Naive B cell (primary cell): ENCODE results near the gene IRX5. TPM values are rescaled to one million over a fixed set of nuclear protein-coding genes. Genes with fewer than 3 reads are reported as not detected.

Experiments used
- ATAC-seq, 2 donors: fragments of 150-1000 bp; cut with Tn5 transposase; 2 replicates each; pipeline ENCODE4 v1.10.0; 2021; ENCODE audit warnings: low read depth in 2 of 2, mild to moderate bottlenecking in 2 of 2, moderate library complexity in 2 of 2
- DNase-seq: peaks from one replicate; pipeline ENCODE4 v3.0.0; 2022
- H3K27ac Mint-ChIP-seq, 6 donors: one replicate each; pipeline ENCODE4 v1.8.0; 2020 to 2022; ENCODE audit warnings: mild to moderate bottlenecking in 6 of 6, mixed read lengths in 6 of 6, moderate library complexity in 5 of 6, inconsistent platforms in 2 of 6
- H3K27me3 Mint-ChIP-seq, 3 donors: one replicate each; pipeline ENCODE4 v1.8.0; 2021 to 2022; ENCODE audit warnings: mixed read lengths in 3 of 3, mild to moderate bottlenecking in 1 of 3
- H3K36me3 Mint-ChIP-seq, 2 donors: one replicate each; pipeline ENCODE4 v1.8.0; 2020 to 2022; ENCODE audit warnings: mixed read lengths in 2 of 2, inconsistent platforms in 1 of 2, mild to moderate bottlenecking in 1 of 2
- H3K4me1 Mint-ChIP-seq, 3 donors: one replicate each; pipeline ENCODE4 v1.8.0; 2020 to 2022; ENCODE audit warnings: mixed read lengths in 3 of 3, inconsistent platforms in 1 of 3, mild to moderate bottlenecking in 1 of 3, moderate library complexity in 1 of 3
- H3K4me3 Mint-ChIP-seq, 8 donors: one replicate each; pipeline ENCODE4 v1.8.0; 2020 to 2022; ENCODE audit warnings: mild to moderate bottlenecking in 8 of 8, mixed read lengths in 8 of 8, moderate library complexity in 8 of 8, inconsistent platforms in 2 of 8
- H3K9me3 Mint-ChIP-seq, 7 donors: one replicate each; pipeline ENCODE4 v1.8.0; 2020 to 2022; ENCODE audit warnings: mixed read lengths in 7 of 7, mild to moderate bottlenecking in 5 of 7, inconsistent platforms in 2 of 7, moderate library complexity in 1 of 7
- polyA plus RNA-seq, 6 donors: library from polyadenylated mRNA; unstranded; fragments of 300-500 nt; fragmentation: Illumina TruSeq; gene quantifications; one replicate each; pipeline ENCODE4 v1.2.3, GENCODE V29; 2021; ENCODE audit warnings: low read depth in 6 of 6

Gene IRX5
- polyA plus RNA-seq, 6 donors from 2014 or later = not detected

DNA sequence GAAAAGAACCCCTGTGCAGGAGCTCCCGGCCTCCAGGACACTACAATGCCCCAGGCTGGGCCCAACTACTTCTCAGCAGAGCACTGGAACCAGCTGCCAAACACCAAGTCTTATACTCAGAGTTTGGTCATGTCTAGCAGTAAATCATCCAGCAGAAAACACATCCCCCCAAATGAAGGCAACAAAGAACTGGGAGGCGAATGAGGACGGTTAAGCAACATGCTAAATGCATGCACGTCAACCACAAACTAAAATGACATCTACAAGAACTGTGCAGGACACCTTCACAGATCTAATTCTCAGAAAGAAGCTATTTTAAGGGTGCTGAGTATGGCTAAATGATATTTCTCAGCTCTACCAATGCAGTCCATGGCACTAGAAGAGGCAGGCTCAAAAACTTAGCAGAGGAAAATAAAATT is 7.6 kb upstream of the IRX5 start:
- Mint-ChIP-seq H3K4me1 (peaks cover 8 to 10% (median 9%) of the 10 kb centered on the region in 3 donors), H3K4me3 (no peak overlapping the region), H3K27ac (no peak overlapping the region), H3K36me3 (peaks cover 0 to 10% of the 10 kb centered on the region in 2 donors), H3K27me3 (peaks cover 26 to 39% (median 36%) of the 10 kb centered on the region in 3 donors), H3K9me3 (peaks cover 0 to 10% (median 1%) of the 10 kb centered on the region in 7 donors)
- ATAC-seq = no peak
- DNase-seq = no peak

DNA sequence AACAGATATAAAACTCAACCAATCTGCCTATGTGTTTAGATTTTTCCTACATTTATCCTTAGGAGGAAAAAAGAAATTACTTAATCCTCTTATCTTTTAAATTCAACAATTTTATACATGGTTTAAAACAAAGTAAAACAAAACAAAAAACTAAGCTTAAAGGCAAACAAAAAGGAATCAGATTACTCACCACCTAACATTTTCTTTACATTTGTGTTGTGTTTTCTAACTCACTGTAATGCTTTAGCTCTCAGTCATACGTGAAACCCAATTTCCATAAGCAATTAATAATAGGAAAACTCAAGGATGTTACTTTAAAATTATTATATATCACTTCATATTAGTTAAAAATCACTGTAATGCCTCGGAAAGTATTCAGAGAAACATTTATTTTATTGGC is 6.7 kb upstream of the IRX5 start:
- Mint-ChIP-seq H3K27ac (no peak overlapping the region), H3K4me1 (peaks cover 11 to 13% (median 11%) of the 10 kb centered on the region in 3 donors), H3K36me3 (peaks cover 0 to 11% of the 10 kb centered on the region in 2 donors), H3K4me3 (no peak overlapping the region), H3K9me3 (peaks cover 0 to 10% (median 1%) of the 10 kb centered on the region in 7 donors), H3K27me3 (peaks cover 28 to 42% (median 37%) of the 10 kb centered on the region in 3 donors)
- DNase-seq (no peak), ATAC-seq (no peak)

DNA sequence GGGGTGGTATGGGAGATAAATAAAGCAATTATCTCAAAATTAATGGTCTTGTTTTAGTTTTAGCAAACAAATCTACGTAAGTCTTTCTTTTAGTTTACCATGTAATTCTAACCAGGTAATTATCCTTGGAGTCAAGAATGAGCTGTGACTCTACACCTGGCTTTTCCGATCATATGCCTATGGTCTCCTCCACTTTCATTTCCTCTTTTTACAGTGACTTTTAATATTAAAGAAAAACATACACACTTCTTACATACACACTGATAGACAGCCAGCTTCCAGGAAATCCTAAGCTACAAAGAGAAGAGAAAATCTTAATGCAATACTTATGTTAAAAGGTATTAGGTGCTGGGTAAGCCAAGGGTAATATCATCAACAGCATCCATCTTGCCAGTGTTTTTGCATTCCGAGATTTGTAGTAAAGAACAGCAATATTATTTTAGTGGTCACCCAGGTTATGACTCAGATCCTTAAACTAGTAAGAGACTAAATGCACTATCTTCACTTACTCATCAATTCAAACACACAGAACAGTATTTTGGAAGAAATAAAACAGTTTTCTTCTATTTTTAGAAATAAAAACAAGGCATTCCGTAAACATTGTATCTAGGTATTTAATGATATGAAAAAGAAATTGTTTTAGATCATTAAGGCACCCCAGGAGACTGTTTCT is 4.4 kb upstream of the IRX5 start:
- H3K27me3 Mint-ChIP-seq = peaks cover 45 to 59% (median 46%) of the 10 kb centered on the region in 3 donors
- ATAC-seq = no peak
- DNase-seq = no peak
- peak overlapping the region in 1 of 8 donors; percentile 79 for H3K4me3 Mint-ChIP-seq
- no peak overlapping the region for H3K27ac Mint-ChIP-seq
- H3K4me1 Mint-ChIP-seq = peaks cover 26 to 29% (median 28%) of the 10 kb centered on the region in 3 donors
- peaks cover 0 to 25% of the 10 kb centered on the region in 2 donors for H3K36me3 Mint-ChIP-seq
- H3K9me3 Mint-ChIP-seq = peaks cover 0 to 19% (median 4%) of the 10 kb centered on the region in 7 donors

DNA sequence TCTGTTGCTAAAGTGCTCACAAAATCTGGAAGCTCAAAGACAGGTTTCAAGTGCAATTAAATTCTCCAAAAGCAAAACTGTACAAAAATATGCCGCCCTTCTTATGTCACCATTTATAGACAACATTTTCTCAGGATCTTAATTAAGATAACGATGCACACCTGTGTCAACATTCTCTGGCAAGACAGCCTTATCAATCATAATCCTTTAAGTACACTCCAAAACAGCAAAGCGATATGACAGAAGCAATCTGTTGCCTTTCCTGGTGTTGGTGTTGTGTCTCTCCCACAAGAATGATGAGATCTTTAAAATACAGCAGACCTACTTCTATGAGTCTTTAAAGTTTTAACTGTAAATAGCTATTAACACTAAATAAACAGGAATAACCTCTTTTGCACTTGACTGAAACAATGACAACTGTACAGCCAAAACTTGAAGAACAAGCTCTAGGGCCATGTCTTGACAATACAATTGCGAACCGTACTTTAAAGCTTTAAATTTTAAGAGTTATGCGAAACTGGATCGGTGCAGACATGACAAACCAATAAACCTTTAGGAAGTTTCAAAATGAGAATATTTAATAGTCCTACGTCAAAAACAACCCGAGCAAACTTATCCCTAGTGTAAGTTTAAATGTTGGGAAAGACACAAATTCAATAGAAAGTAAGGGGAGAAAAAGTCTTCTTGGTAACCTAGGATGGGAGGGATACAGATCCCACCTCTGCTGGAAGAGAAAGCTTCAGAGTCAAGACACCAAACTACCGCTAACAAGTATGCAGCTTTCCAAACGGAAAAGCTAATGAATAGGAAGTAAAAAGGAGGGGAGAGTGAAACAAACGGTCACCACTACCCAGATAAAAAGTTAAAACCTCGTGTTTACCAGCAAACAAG is 3.3 kb upstream of the IRX5 start:
- Mint-ChIP-seq H3K4me3 (peak overlapping the region; percentile 79 to 94 (median 90)), H3K27ac (peak overlapping the region in 3 of 6 donors; percentile 3 to 73 (median 63)), H3K36me3 (peaks cover 0 to 27% of the 10 kb centered on the region in 2 donors), H3K27me3 (peaks cover 48 to 61% (median 52%) of the 10 kb centered on the region in 3 donors), H3K9me3 (peaks cover 2 to 22% (median 4%) of the 10 kb centered on the region in 7 donors), H3K4me1 (peaks cover 29 to 33% (median 29%) of the 10 kb centered on the region in 3 donors)
- ATAC-seq (no peak), DNase-seq (no peak)

DNA sequence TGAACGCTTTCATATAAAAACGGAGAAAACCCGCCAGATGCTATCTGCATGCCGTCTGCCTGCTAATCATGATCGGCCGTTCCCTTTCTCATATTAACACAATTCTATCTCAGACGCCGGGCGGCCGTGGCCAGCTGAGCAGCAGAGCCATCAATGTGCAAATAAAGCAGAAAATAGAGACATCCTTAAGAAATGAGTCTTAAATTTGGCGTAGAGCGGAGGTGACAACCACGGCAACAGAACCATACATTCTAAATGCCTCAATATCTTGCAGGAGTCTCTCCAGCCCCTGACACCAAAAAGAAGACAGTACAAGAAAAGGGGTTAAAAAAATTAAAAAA is 2.7 kb upstream of the IRX5 start:
- ATAC-seq (no peak), DNase-seq (no peak)
- peaks cover 0 to 32% of the 10 kb centered on the region in 2 donors for H3K36me3 Mint-ChIP-seq
- peaks cover 3 to 24% (median 6%) of the 10 kb centered on the region in 7 donors for H3K9me3 Mint-ChIP-seq
- H3K27ac Mint-ChIP-seq = peak overlapping the region in 3 of 6 donors; percentile 63 to 86 (median 73)
- H3K4me1 Mint-ChIP-seq = peaks cover 29 to 37% (median 33%) of the 10 kb centered on the region in 3 donors
- H3K4me3 Mint-ChIP-seq = peak overlapping the region; percentile 79 to 94 (median 90)
- H3K27me3 Mint-ChIP-seq = peaks cover 43 to 63% (median 57%) of the 10 kb centered on the region in 3 donors

DNA sequence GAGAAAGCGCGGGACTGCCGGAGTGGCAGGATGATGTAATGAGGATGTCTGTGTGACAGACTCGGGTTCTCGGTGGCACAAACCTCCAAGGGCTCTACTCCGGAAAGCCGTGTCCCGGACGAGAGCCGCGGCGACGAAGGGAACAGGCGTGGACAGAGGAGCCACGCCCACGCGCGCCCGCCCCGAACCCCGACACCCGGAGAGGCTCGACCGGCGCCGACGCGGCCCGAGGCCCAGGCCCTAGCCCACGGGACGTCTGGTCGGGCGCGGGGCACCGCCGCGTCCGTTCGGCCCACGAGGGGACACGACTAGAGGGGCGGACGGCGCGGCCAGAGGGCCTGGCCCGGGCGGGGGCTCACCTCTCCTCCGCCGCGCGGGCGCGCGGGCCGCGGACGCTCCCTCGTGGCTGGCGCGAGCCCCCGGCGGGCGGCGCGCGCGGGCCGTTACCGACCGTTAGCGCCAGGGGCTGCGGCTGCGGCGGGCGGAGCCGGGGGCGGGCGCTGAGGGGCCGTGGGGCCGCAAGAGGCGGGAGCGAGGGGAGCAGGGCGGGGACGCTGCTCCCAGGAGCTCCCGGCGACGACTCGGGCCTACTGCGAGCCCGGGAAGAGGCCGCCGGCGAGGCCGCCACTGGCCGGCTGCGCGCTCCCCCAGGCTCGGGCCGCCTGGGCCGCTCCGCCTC is 2.1 kb upstream of the IRX5 start:
- H3K4me1 Mint-ChIP-seq = peaks cover 30 to 37% (median 33%) of the 10 kb centered on the region in 3 donors
- ATAC-seq (peak; percentile 37 to 40), DNase-seq (no peak)
- peaks cover 43 to 60% (median 56%) of the 10 kb centered on the region in 3 donors for H3K27me3 Mint-ChIP-seq
- peaks cover 0 to 32% of the 10 kb centered on the region in 2 donors for H3K36me3 Mint-ChIP-seq
- peak overlapping the region; percentile 87 to 99 (median 91) for H3K4me3 Mint-ChIP-seq
- H3K9me3 Mint-ChIP-seq = peaks cover 3 to 26% (median 7%) of the 10 kb centered on the region in 7 donors
- peak overlapping the region in 5 of 6 donors; percentile 80 to 94 (median 85) for H3K27ac Mint-ChIP-seq

DNA sequence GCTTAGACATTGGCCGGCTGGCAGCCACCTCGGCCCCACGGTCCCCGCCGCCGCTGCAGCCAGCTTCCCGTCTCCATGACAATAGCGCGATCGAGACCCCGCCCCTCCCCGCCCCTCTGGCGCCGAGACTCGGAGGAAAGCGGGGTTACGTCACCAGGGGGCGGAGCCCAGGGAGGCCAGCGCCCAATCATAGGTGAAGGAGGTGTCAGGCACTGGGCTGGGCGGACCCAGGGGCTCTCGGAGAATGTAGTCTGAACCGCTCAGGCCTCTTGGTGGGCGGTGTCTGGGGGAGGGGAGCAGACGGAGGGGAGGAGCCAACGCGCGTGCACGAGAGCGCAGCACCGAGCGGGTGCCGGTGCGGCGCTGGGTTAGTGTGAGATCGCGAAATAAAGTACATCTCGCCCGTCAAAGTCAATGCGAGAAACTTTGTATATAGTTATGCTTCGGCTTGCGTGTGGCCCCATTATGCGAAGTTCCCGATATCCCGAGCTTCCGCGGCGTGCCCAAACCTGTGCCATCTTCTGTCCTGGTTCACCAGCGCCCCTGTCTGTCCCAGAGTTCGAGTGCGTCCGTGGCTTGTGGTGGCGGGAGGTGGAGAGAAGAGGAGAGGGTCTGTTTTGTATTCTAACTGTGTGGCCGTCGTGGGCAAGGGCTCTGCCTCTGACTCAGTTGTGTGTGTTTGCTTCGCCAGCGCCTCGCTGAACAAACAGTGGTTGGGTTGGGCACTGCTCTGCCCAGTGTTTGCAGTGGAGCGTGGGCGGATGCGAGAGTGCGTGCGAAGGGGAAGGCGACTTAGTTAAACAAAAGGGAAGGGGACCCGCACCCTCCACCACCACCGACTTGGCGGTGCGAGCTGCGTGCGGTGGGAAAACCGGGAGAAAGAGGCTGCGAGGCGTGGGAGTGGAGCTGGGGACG is 1.3 kb upstream of the IRX5 start:
- Mint-ChIP-seq H3K4me1 (peaks cover 33 to 37% (median 33%) of the 10 kb centered on the region in 3 donors), H3K9me3 (peaks cover 3 to 29% (median 11%) of the 10 kb centered on the region in 7 donors), H3K4me3 (peak overlapping the region; percentile 87 to 99 (median 94)), H3K27me3 (peaks cover 44 to 64% (median 59%) of the 10 kb centered on the region in 3 donors), H3K36me3 (peaks cover 0 to 32% of the 10 kb centered on the region in 2 donors), H3K27ac (peak overlapping the region; percentile 17 to 90 (median 64))
- DNase-seq (peak; percentile 96), ATAC-seq (peak; percentile 90 to 93)

DNA sequence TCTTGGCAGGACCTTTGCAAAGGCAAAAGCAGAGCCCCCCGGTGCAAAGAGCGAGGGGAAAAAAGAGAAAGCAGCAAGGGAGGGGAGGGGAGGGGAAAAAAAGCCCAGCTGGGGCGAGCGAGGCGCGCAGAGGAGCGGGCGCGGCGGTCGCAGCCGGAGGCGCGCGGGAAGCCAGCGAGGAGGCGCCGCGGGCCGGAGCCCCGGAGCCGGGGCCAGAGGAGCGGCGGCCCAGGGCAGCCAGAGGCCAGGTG is 129 bp downstream of the IRX5 start:
- H3K9me3 Mint-ChIP-seq = peaks cover 3 to 36% (median 16%) of the 10 kb centered on the region in 7 donors
- ATAC-seq = no peak
- no peak for DNase-seq
- peaks cover 0 to 32% of the 10 kb centered on the region in 2 donors for H3K36me3 Mint-ChIP-seq
- H3K4me3 Mint-ChIP-seq = peak overlapping the region; percentile 87 to 99 (median 94)
- peaks cover 33 to 37% (median 33%) of the 10 kb centered on the region in 3 donors for H3K4me1 Mint-ChIP-seq
- peak overlapping the region in 2 of 6 donors; percentile 61 to 66 for H3K27ac Mint-ChIP-seq
- H3K27me3 Mint-ChIP-seq = peaks cover 51 to 72% (median 71%) of the 10 kb centered on the region in 3 donors

DNA sequence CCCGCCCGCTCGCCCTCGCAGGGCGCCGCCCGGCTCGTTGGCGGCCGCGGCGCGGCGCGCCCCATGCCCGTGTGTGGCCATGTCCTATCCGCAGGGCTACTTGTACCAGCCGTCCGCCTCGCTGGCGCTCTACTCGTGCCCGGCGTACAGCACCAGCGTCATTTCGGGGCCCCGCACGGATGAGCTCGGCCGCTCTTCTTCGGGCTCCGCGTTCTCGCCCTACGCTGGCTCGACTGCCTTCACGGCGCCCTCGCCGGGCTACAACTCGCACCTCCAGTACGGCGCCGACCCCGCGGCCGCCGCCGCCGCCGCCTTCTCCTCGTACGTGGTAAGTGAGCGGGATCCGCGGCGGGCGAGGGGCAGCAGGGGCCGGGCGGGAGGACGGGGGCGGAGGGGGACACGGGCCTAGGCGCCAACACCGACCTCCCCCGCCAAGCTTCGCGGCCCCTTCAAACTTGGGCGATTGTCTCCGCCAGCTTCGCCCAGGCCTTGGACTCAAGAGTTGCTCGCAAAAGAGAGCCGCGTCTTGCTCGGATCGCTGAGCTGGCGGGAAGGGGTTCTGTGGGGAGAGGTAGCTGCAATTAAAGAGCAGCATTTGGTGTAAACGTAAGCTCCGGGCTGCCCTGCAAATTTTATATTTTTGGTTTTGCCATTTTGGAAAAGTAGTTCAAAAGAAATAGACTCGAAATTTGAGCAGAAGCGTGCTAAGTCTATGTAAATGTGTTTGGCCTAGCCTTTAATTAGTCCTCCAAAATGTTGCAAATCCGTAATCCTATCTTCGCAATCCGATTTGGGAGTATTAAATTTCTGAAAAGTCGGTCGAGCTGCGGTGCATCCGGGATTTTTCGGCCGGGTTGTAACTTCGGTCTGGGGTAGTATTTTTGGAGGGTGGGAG is 702 bp downstream of the IRX5 start:
- DNase-seq = no peak
- peaks cover 3 to 36% (median 16%) of the 10 kb centered on the region in 7 donors for H3K9me3 Mint-ChIP-seq
- ATAC-seq = no peak
- peak overlapping the region in 4 of 6 donors; percentile 37 to 85 (median 68) for H3K27ac Mint-ChIP-seq
- peaks cover 0 to 32% of the 10 kb centered on the region in 2 donors for H3K36me3 Mint-ChIP-seq
- H3K4me1 Mint-ChIP-seq = peaks cover 34 to 37% (median 37%) of the 10 kb centered on the region in 3 donors
- H3K4me3 Mint-ChIP-seq = peak overlapping the region; percentile 60 to 96 (median 76)
- H3K27me3 Mint-ChIP-seq = peaks cover 47 to 71% (median 67%) of the 10 kb centered on the region in 3 donors

DNA sequence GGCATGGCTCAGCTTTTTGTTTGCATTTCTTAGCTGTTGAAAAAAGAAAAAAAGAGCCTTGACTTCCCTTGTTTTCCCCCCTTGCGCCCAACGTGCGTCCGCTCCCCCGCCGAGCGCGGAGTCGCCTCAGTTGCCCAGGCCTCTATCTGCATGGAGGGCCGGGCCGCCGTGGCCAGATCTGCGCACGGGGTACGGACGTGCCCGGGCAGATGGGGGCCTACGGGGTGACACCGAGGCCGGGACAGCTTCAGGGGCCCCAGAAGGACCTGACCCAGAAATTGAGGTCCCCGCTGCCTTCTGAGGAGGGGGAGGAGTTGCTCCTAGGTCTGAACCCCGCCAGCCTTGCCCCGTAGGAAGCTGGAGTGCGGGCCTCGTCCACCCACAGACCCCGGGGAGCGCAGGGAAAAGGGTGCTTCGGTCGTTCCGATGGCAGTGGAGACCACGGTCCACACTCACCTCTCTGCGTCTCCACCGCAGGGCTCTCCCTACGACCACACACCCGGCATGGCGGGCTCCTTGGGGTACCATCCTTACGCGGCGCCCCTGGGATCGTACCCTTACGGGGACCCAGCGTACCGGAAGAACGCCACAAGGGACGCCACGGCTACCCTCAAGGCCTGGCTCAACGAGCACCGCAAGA is 1.5 kb downstream of the IRX5 start:
- H3K27me3 Mint-ChIP-seq = peaks cover 49 to 71% (median 65%) of the 10 kb centered on the region in 3 donors
- H3K27ac Mint-ChIP-seq = peak overlapping the region in 3 of 6 donors; percentile 53 to 92 (median 66)

DNA sequence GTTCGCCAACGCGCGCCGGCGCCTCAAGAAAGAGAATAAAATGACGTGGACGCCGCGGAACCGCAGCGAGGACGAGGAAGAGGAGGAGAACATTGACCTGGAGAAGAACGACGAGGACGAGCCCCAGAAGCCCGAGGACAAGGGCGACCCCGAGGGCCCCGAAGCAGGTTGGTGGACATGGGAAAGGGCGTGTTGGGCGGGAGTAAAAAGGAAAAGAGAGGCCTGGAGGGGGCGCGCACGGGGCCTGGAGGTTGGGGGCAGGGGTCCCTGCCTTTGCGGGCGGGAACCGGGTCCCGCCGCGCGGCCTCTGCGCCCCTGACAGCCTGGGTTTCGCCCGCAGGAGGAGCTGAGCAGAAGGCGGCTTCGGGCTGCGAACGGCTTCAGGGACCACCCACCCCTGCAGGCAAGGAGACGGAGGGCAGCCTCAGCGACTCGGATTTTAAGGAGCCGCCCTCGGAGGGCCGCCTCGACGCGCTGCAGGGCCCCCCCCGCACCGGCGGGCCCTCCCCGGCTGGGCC is 2.1 kb downstream of the IRX5 start:
- H3K4me3 Mint-ChIP-seq = peak overlapping the region in 6 of 8 donors; percentile 47 to 76 (median 64)
- peaks cover 30 to 42% (median 36%) of the 10 kb centered on the region in 3 donors for H3K4me1 Mint-ChIP-seq
- DNase-seq (no peak), ATAC-seq (no peak)
- H3K27me3 Mint-ChIP-seq = peaks cover 46 to 71% (median 61%) of the 10 kb centered on the region in 3 donors
- H3K36me3 Mint-ChIP-seq = peaks cover 0 to 24% of the 10 kb centered on the region in 2 donors
- H3K9me3 Mint-ChIP-seq = peaks cover 3 to 35% (median 11%) of the 10 kb centered on the region in 7 donors
- peak overlapping the region in 2 of 6 donors; percentile 66 to 92 for H3K27ac Mint-ChIP-seq

More for the DNA sequence above, 1.5 kb downstream of the IRX5 start:
- DNase-seq (no peak), ATAC-seq (no peak)
- Mint-ChIP-seq H3K9me3 (peaks cover 3 to 36% (median 13%) of the 10 kb centered on the region in 7 donors), H3K4me1 (peaks cover 36 to 43% (median 39%) of the 10 kb centered on the region in 3 donors), H3K4me3 (peak overlapping the region; percentile 60 to 96 (median 76)), H3K36me3 (peaks cover 0 to 31% of the 10 kb centered on the region in 2 donors)
